Stimulated activated naive CD8-positive, alpha-beta T cell treated with anti-CD3 and anti-CD28 coated beads, Interleukin-15, Interleukin-2, amounts not matched to agents 100 ng/mL and 50 ng/mL, for 24 hours (primary cell): Measurements from ENCODE around the gene OR5K4.
"Not testable (repeated sequence)": the region's sequence is repeated elsewhere in the genome, so short reads cannot be mapped to it uniquely, and the experiment has no call there.

Experiments used
- H3K27ac Mint-ChIP-seq: one replicate; pipeline ENCODE4 v1.8.0; 2021; ENCODE audit warnings: mild to moderate bottlenecking, mixed read lengths
- H3K27me3 Mint-ChIP-seq: one replicate; pipeline ENCODE4 v1.8.0; 2021; ENCODE audit warnings: mixed read lengths
- H3K36me3 Mint-ChIP-seq: one replicate; pipeline ENCODE4 v1.8.0; 2021; ENCODE audit warnings: low read depth, mixed read lengths
- H3K4me1 Mint-ChIP-seq: one replicate; pipeline ENCODE4 v1.8.0; 2021; ENCODE audit warnings: low read depth, mixed read lengths
- H3K4me3 Mint-ChIP-seq: one replicate; pipeline ENCODE4 v1.8.0; 2021; ENCODE audit warnings: mild to moderate bottlenecking, mixed read lengths
- H3K9me3 Mint-ChIP-seq: one replicate; pipeline ENCODE4 v1.8.0; 2021; ENCODE audit warnings: mixed read lengths

The OR5K4 gene

DNA sequence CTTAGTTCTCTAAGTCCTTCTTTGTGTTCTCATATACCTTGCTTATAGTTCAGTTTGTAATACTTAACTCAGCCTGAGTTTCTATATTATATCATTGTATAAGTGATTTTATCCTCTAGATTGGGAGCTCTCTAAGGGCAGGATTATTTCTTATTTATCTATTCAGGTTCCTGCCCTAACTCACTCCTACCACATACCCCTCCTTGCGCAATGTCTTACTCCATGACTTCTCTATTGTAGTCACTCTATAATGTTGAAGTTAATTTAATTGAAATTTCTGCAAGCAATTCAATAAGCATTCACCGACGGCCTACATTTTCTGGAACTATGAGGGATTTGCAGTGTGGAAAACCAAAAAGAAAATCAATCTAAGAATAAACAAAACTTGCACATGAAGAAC lies 3.6 kb upstream of the OR5K4 start:
- H3K27me3 Mint-ChIP-seq = no peaks in the 10 kb centered on the region
- no peak overlapping the region for H3K27ac Mint-ChIP-seq
- H3K4me1 Mint-ChIP-seq = no peaks in the 10 kb centered on the region
- no peak overlapping the region for H3K4me3 Mint-ChIP-seq
- H3K9me3 Mint-ChIP-seq = no peaks in the 10 kb centered on the region
- H3K36me3 Mint-ChIP-seq = no peaks in the 10 kb centered on the region

DNA sequence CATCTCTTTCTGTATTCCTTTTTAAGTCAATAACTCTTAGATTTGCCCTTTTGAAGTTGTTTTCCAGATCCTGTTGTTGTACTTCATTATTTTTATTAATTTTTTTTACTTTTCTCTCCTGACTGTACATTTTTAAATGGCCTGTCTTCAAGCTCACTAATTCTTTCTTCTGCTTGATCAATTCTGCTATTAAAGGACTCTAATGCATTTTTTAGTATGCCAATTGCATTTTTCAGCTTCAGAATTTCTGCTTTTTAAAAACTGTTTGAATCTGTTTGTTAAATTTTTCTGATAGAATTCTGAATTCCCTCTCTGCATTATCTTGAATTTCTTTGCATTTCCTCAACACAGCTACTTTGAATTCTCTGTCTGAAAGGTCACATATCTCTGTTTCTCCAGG lies 5.6 kb downstream of the OR5K4 start:
- H3K4me3 Mint-ChIP-seq = no peak overlapping the region
- peaks cover 9% of the 10 kb centered on the region for H3K9me3 Mint-ChIP-seq
- no peak overlapping the region for H3K27ac Mint-ChIP-seq
- H3K36me3 Mint-ChIP-seq = no peaks in the 10 kb centered on the region
- H3K27me3 Mint-ChIP-seq = peaks cover 4% of the 10 kb centered on the region
- no peaks in the 10 kb centered on the region for H3K4me1 Mint-ChIP-seq

DNA sequence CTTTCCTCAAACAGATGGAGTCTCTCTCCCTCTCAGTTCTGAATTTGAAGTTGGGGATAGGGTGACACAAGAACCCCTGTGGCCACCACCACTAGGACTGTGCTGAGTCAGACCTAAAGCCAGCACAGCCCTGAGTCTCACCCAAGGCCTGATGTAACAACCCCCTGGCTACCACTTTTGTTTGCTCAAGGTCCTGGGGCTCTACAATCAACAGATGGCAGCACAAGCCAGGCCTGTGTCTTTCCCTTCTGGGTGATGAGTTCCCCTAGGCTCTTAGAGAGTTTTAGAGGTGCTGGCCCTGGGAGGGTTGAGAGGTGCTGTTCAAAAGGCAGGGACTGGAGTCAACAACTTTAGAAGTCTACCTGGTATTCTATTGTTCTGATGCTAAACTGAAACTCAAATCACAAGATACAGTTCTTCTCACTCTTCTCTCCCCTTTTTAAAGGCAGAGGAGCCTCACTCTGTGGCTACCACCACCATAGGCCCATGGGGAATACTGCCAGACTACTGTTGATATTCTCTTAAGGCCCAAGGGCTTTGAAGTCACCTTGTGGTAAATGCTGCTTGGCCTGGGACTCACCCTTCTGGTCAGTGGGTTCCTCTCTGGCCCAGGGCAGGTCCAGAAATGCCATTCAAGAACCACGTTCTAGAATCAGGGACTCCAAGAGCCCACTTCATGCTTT lies 6.5 kb downstream of the OR5K4 start:
- no peak overlapping the region for H3K4me3 Mint-ChIP-seq
- H3K27ac Mint-ChIP-seq = no peak overlapping the region
- peaks cover 4% of the 10 kb centered on the region for H3K27me3 Mint-ChIP-seq
- H3K36me3 Mint-ChIP-seq = no peaks in the 10 kb centered on the region
- H3K9me3 Mint-ChIP-seq = peaks cover 9% of the 10 kb centered on the region
- no peaks in the 10 kb centered on the region for H3K4me1 Mint-ChIP-seq

DNA sequence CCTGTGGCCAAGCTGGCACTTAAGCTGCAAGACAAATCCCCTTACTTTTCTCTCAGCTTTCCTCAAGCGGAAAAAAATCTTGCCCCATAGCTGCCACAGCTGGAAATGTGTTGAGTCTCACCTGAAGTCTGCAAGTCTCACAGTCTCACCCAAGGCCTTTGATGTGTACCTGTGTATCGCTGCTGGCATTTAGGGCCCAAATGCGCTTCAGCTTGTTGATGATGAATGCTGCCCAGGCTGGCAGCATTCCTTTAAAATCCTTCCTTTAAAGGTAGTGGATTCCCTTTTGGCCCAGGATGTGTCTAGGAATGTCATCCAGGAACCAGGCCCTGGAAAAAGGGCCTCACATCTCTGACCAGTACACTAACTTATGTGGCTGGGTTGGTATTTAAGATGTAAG lies 7.0 kb downstream of the OR5K4 start:
- Mint-ChIP-seq H3K9me3 (peaks cover 9% of the 10 kb centered on the region), H3K27ac (no peak overlapping the region), H3K27me3 (peaks cover 4% of the 10 kb centered on the region), H3K4me1 (no peaks in the 10 kb centered on the region), H3K4me3 (no peak overlapping the region), H3K36me3 (no peaks in the 10 kb centered on the region)

DNA sequence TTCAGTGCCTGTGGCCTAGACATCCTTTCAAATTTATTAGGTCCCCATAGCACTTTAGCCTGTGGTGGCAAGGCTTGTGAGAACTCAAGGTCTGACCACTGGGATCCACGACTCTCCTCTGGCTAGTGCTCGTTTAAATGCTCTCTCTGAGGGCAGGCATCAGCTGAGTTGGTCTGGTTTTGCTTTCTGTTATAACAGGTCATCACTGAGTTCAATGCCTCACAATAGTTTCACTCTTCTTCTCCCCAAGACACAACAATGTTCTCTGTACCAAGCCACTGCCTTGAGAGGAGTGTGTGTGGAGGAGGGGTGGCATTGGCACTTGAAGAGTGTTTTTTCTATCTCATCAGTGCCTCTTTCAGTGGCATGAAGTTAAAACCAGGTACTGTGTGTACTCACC lies 7.6 kb downstream of the OR5K4 start:
- H3K27ac Mint-ChIP-seq = no peak overlapping the region

DNA sequence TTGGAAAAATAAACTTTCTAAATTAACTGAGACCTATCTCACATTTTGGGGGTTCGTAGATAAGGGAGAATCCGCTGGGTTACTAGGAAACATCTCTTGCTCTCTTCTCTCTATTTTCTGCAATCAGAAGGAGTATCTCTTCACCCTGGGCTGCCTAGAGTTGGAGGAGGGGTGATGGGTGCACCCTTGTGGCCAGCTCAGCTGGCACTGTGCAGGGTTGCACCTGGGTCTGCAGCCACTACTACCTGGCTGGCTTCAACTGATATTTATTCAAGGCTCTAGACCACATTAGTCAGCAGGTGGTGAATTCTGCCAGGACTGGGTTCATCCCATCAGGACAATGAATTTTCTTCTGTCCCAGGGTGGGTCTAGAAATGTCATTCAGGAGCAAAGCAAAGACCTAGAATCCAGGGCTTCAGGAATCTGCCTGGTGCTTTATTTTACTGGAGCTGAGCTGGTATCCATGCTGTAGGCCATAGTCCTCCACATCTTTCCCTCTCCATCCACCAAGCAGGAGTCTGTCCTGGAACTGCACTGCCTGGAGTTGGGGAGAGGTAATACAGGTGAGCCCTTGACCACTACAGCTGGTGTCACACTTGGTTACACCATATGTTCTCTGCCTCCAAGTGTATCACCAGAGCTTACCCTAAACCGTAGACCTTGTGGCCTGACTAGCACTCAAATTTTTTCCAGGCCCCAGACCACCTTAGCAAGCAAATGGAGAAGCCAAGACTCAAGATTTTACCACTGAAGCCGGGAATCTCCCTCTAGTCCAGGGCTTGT lies 14.0 kb downstream of the OR5K4 start:
- H3K4me1 Mint-ChIP-seq = no peaks in the 10 kb centered on the region
- H3K36me3 Mint-ChIP-seq = no peaks in the 10 kb centered on the region

More for the DNA sequence above, 7.6 kb downstream of the OR5K4 start:
- Mint-ChIP-seq H3K27me3 (peaks cover 4% of the 10 kb centered on the region), H3K36me3 (no peaks in the 10 kb centered on the region), H3K4me1 (no peaks in the 10 kb centered on the region), H3K4me3 (no peak overlapping the region), H3K9me3 (peaks cover 9% of the 10 kb centered on the region)

DNA sequence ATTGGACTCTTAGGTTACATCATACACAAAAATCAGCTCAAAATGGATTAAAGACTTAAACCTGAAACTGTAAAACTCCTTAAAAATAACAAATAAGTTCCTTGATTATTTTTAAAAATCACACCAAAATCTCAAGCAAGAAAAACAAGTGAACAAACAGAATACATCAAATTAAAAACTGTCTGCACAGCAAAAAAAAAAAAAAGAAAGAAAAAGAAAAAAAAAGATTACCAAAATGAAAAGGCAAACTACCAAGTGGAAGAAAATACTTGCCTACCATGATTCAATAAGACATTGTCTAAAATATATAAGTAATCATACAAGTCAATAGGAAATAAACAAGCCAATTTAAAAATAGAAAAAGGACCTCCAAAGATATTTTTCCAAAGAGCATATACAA lies 17.5 kb downstream of the OR5K4 start:
- peaks cover 5% of the 10 kb centered on the region for H3K27me3 Mint-ChIP-seq
- H3K9me3 Mint-ChIP-seq = no peaks in the 10 kb centered on the region
- H3K36me3 Mint-ChIP-seq = no peaks in the 10 kb centered on the region
- no peaks in the 10 kb centered on the region for H3K4me1 Mint-ChIP-seq
- no peak overlapping the region for H3K27ac Mint-ChIP-seq
- H3K4me3 Mint-ChIP-seq = no peak overlapping the region

More for the DNA sequence above, 14.0 kb downstream of the OR5K4 start:
- peaks cover 5% of the 10 kb centered on the region for H3K27me3 Mint-ChIP-seq
- no peak overlapping the region for H3K4me3 Mint-ChIP-seq
- H3K9me3 Mint-ChIP-seq = no peaks in the 10 kb centered on the region
- no peak overlapping the region for H3K27ac Mint-ChIP-seq

DNA sequence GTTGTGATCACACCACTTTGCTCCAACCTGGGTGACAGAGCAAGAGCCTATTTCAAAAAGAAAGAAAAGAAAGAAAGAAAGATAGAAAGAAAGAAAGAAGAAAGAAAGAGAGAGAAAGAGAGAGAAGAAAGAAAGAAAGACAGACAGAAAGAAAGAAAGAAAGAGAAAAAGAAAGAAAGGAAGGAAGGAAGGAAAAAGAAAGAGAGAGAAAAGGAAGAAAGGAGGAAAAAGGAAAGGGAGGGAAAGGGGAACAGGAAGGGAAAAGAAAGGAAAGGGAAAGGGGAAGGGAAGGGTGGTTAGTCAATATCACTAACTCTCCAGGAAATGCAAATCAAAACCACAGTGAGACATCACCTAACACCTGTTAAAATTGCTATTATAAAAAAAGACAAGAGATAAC lies 18.2 kb downstream of the OR5K4 start:
- H3K4me3 Mint-ChIP-seq = no peak overlapping the region
- H3K27me3 Mint-ChIP-seq = peaks cover 5% of the 10 kb centered on the region
- H3K9me3 Mint-ChIP-seq = no peaks in the 10 kb centered on the region
- no peak overlapping the region for H3K27ac Mint-ChIP-seq
- no peaks in the 10 kb centered on the region for H3K4me1 Mint-ChIP-seq
- H3K36me3 Mint-ChIP-seq = no peaks in the 10 kb centered on the region

DNA sequence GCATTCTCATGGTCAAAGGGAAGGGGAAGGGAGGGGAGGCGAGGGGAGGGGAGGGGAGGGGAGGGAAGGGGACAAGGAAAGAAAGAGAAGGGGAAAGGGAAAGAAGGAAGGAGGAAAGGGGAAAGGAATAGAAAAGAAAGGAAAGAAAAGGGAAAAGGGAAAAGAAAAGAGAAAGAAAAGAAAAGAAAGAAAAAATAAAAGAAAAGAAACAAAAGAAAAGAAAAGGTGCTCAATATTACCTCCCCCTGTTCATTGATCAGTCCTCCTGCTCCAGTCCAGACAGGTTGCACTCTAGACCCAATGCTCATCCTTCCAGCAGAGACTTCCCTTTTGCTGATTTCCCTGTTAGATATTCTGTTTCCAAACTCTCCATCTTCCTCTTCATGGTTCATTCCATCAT lies 18.8 kb downstream of the OR5K4 start:
- no peak overlapping the region for H3K4me3 Mint-ChIP-seq
- no peak overlapping the region for H3K27ac Mint-ChIP-seq
- no peaks in the 10 kb centered on the region for H3K9me3 Mint-ChIP-seq
- H3K27me3 Mint-ChIP-seq = peaks cover 5% of the 10 kb centered on the region
- no peaks in the 10 kb centered on the region for H3K4me1 Mint-ChIP-seq
- no peaks in the 10 kb centered on the region for H3K36me3 Mint-ChIP-seq

DNA sequence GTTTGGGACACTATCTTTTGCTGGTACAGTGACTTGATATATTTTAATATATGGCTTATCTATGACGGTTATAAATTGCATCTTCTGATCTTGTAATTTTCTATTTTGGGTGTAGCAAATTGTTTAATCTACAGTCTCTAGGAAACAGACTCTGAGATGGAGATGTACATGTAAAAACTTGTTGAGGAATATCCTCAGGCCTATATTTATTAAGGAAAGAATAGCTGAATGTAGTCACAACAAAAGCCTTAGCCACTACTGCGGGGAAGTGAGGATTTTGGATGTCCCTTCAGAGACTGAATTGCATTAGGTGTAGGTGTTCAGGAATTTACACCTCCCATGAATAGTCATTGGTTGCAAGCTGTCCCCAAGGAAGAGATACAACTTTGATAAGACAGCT lies 23.0 kb downstream of the OR5K4 start:
- H3K36me3 Mint-ChIP-seq = no peaks in the 10 kb centered on the region
- H3K9me3 Mint-ChIP-seq = no peaks in the 10 kb centered on the region
- no peaks in the 10 kb centered on the region for H3K4me1 Mint-ChIP-seq
- H3K27me3 Mint-ChIP-seq = no peaks in the 10 kb centered on the region
- H3K4me3 Mint-ChIP-seq = no peak overlapping the region
- H3K27ac Mint-ChIP-seq = no peak overlapping the region

DNA sequence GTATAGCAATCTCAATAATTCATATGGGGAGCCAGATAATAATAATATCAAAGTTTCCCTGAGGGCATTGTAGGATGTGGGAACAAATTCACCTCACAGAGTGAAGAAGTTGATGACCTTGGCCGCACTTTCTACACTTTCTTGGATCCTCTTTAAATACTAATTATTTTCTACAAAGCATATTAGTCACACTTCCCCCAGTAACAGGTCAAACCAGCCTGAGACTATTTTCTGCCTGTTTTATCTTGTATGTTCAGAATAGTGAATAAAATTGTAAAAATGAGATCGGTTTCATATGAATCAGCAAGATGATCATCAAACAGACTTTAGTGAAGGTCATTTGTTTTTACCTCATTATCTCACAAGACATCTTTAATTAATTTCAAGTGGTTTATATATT lies 34.5 kb downstream of the OR5K4 start:
- Mint-ChIP-seq H3K27me3 (peaks cover 17% of the 10 kb centered on the region), H3K4me1 (no peaks in the 10 kb centered on the region), H3K27ac (no peak overlapping the region), H3K36me3 (no peaks in the 10 kb centered on the region), H3K4me3 (no peak overlapping the region), H3K9me3 (no peaks in the 10 kb centered on the region)

DNA sequence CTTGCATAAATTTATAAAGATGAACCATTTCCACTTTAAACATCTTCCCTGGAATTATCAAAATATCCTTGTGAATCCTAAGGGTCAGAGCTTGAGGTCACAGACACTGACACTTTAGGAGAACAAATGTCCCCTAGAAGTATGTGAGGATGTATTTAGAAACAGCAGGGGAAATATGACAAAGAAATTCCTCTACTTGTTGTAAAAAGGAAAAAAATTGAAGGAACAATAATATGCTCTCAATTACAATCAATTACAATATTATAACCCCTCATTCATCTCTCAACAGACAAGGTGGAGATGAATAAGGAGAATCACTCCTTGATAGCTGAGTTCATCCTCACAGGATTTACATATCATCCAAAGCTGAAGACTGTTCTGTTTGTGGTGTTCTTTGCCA lies 36.7 kb downstream of the OR5K4 start, which contains the start of gene OR5K3:
TSS of gene OR5K3 (plus strand) at position 301 of the 400 bp plus-strand sequence. CDS start at position 301, 0 bp downstream.
- Mint-ChIP-seq H3K4me3 (no peak within 1 kb of the TSS), H3K36me3 (no peaks in the 10 kb centered on the region), H3K27ac (no peak within 1 kb of the TSS), H3K4me1 (no peaks in the 10 kb centered on the region), H3K27me3 (peaks cover 18% of the 10 kb centered on the region), H3K9me3 (no peaks in the 10 kb centered on the region)

DNA sequence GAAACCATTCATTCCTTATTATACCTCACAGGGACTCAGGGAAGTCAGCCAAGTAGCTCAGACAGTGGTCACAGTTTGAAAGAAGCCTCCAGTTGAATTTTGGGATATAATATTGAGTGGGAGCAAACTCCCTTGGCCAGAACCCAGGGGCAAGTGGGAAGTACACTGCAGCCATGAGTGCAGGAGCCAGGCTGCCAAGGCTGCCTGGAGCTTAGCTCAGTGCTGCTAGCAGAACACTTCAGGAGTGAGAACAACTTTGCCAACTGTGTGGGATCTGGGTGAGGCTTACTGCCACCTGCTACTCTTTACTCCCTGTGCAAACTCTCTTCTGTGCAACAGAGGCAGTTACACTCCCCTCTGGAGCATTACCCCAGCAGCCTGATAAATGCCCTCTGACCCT lies 41.4 kb downstream of the OR5K4 start:
- H3K27me3 Mint-ChIP-seq = peaks cover 3% of the 10 kb centered on the region
- H3K36me3 Mint-ChIP-seq = no peaks in the 10 kb centered on the region
- no peaks in the 10 kb centered on the region for H3K4me1 Mint-ChIP-seq
- H3K9me3 Mint-ChIP-seq = peaks cover 14% of the 10 kb centered on the region
- no peak overlapping the region for H3K4me3 Mint-ChIP-seq
- H3K27ac Mint-ChIP-seq = no peak overlapping the region

DNA sequence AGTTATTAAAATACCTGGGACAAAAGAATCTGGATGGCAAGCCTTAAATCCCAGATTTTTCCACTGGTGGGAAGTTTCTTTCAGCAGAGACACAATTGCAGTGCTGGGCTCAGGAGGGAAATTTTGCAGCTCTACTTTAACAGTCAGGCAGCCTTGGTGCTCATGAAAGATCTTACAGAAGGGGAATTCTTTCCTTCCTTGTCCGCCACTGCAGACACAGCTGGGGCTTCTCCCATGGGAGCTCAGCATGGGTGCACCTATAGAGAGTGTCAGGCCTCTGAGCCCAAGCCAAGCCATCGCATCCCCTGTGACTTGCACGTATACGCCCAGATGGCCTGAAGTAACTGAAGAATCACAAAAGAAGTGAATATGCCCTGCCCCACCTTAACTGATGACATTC lies 42.8 kb downstream of the OR5K4 start:
- H3K27me3 Mint-ChIP-seq, H3K36me3 Mint-ChIP-seq, H3K4me1 Mint-ChIP-seq, H3K4me3 Mint-ChIP-seq, H3K27ac Mint-ChIP-seq: not testable (repeated sequence)
- peaks cover 19% of the 10 kb centered on the region for H3K9me3 Mint-ChIP-seq

DNA sequence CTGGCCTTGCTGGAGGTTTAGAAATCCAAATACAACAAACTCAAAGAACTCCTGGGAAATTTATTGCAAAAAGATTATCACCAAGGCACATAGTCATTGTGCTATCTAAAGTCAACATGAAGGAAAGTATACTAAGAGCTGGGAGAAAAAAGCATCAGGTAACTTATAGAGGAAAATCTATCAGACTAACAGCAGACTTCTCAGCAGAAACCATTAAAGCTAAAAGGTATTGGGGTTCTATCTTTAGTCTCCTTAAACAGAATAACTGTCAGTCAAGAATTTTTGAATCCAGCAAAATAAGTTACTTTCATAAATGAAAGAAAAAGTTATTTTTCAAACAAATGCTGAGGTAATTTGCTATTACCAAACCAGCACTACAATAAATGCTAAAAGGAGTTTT lies 44.9 kb downstream of the OR5K4 start:
- no peak overlapping the region for H3K4me3 Mint-ChIP-seq
- no peak overlapping the region for H3K27ac Mint-ChIP-seq
- no peaks in the 10 kb centered on the region for H3K36me3 Mint-ChIP-seq
- no peaks in the 10 kb centered on the region for H3K27me3 Mint-ChIP-seq
- H3K9me3 Mint-ChIP-seq = peaks cover 24% of the 10 kb centered on the region
- H3K4me1 Mint-ChIP-seq = no peaks in the 10 kb centered on the region

DNA sequence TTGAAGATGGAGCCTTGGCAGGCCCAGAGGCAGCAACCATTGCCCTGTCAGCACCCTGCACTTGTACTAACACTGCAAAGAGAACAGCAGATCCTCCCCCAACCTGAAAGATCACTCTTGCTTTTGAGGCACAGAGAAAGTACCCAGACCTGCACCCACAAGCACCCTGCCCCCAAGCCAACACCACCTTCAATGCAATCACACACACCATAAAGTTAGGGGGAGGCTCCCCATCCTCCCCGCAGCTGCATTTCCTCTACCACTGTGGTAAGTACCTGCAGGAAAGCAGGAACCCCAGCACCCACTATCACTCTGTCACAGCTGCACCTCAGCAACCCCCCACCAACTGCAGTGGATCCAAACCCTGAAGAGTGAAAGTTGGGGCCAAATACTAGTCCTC lies 48.9 kb downstream of the OR5K4 start:
- no peaks in the 10 kb centered on the region for H3K36me3 Mint-ChIP-seq
- H3K4me3 Mint-ChIP-seq = no peak overlapping the region
- H3K27ac Mint-ChIP-seq = no peak overlapping the region
- H3K9me3 Mint-ChIP-seq = peaks cover 47% of the 10 kb centered on the region
- no peaks in the 10 kb centered on the region for H3K4me1 Mint-ChIP-seq
- H3K27me3 Mint-ChIP-seq = no peaks in the 10 kb centered on the region
